ENCODE results near the gene MSI1.

Gene MSI1

DNA sequence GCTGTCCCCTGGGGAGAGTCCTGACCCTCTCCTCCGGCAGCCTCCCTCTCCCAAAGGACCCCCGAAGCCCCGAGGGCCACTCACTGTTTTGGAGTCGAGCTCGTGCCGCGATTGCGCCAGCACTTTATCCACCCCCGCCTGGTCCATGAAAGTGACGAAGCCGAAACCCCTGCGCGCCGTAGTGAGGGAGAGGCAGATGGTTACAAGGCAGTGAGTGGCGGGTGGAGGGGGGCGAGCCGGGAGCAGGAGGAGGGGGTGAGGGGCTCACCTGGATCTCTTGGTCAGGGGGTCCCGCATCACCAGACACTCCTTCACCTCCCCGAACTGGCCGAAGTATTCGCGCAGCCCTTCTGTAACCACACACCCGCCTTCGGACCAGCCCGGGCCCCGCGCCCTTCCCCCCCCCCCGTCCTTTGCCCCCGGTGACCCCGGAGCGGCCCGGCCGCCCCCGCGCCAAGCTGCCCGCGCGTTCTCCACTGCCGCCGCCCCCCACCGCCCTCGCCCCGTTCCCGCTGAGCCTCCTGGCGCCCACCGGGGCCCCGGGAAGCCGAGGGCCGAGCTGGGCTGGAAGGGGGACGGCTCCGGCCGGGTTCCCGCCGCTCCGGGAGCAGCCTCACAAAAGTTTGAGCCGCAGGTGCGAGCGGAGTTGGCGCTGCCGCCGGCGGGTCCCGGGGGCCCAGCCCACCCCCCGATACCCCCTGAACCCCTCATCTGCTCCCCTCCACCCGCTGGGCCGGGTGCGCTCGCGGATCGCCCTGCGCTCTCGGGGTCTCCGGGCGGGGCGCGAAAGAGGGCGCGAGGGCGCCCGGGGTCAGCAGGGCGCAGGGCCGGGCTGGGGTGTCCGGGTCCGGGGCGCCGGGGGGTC is 808 bp downstream of the MSI1 start:
- Mint-ChIP-seq H3K9me3 (no peaks in the 10 kb centered on the region), H3K36me3 (ENCODE audit: low read depth) (no peaks in the 10 kb centered on the region), H3K27ac (no peak overlapping the region), H3K4me3 (peak overlapping the region; percentile 45), H3K4me1 (peaks cover 17% of the 10 kb centered on the region), H3K27me3 (peaks cover 81% of the 10 kb centered on the region)
- peak; percentile 55 for ATAC-seq
- peak; percentile 41 for DNase-seq

DNA sequence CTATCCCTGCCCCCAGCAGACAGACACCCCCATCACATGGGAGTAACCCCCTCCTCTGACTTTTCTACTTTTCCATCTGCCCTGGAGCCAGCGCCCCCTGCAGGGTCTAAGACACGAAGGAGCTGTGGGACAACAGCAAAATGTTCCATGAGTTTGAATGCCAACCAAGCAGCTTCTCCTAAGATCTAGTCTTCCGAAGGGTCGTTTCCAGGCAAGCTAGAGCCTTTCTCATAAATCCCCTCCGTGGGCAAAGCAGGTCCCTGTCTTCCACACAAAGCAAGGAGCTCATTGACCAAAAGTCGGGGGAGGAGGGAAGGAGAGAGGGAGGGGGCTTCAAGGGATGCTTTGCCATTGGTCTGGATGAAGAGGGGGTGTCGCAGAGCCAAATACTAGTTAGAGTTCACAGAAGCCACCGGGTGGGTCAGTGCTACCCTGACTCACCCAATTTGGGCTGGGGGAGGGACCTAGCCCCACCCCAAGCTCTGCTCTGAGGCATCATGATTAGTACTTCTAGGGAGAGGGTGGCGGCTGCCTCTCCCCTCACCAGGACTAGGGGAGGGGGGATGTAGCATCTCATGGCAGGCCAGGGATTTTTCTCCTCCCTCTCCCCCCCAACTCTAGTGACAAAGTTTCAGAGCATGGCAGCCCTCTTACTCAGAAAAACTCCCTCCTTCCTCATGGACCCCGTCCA is 1.6 kb downstream of the MSI1 start:
- no peak overlapping the region for H3K27ac Mint-ChIP-seq
- no peaks in the 10 kb centered on the region for H3K36me3 Mint-ChIP-seq (ENCODE audit: low read depth)
- H3K27me3 Mint-ChIP-seq = peaks cover 79% of the 10 kb centered on the region
- ATAC-seq = no peak
- no peak for DNase-seq
- H3K4me3 Mint-ChIP-seq = peak overlapping the region; percentile 45
- peaks cover 17% of the 10 kb centered on the region for H3K4me1 Mint-ChIP-seq
- H3K9me3 Mint-ChIP-seq = no peaks in the 10 kb centered on the region

DNA sequence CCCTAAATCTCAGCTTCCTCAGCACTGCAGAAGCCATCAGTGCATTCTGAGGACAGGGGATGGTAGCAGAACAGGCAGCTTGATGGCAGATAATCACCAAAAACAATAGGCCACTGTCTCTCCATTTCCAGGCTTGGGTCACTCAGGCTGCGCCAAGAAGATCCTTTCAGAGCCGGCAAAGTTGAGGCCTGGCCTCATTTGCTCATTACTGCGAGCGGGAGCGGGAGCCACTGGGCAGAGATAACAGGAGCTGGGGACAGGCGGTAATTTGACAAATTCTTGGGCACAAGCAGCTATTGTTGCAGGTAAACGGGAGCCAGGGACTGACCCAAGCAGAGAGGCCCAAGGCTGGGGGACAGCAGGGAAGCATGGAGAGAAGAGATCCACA is 2.1 kb downstream of the MSI1 start:
- no peak for ATAC-seq
- Mint-ChIP-seq H3K4me1 (peaks cover 20% of the 10 kb centered on the region), H3K36me3 (ENCODE audit: low read depth) (no peaks in the 10 kb centered on the region), H3K4me3 (no peak overlapping the region), H3K27me3 (peaks cover 80% of the 10 kb centered on the region), H3K9me3 (no peaks in the 10 kb centered on the region), H3K27ac (no peak overlapping the region)
- DNase-seq = no peak

DNA sequence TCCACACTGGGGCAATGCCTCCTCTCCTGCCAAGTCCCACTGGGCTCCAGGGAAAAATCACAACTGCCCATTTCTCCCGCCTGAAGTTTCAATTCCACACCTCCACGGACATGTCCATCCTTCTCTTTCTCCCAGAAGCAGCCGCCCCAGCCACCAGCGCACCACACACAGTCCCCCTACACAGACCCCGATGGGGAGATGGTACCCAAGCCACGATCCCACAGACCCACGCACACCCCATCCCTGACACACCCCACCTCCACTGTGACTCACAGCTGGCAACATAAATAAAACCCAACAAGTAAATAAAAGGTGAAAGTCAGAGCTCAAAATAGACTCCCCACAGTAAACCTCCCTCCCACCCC is 2.6 kb downstream of the MSI1 start:
- Mint-ChIP-seq H3K36me3 (ENCODE audit: low read depth) (no peaks in the 10 kb centered on the region), H3K4me1 (peaks cover 20% of the 10 kb centered on the region), H3K9me3 (no peaks in the 10 kb centered on the region), H3K27ac (no peak overlapping the region), H3K27me3 (peaks cover 75% of the 10 kb centered on the region), H3K4me3 (no peak overlapping the region)
- DNase-seq = no peak
- ATAC-seq = no peak

DNA sequence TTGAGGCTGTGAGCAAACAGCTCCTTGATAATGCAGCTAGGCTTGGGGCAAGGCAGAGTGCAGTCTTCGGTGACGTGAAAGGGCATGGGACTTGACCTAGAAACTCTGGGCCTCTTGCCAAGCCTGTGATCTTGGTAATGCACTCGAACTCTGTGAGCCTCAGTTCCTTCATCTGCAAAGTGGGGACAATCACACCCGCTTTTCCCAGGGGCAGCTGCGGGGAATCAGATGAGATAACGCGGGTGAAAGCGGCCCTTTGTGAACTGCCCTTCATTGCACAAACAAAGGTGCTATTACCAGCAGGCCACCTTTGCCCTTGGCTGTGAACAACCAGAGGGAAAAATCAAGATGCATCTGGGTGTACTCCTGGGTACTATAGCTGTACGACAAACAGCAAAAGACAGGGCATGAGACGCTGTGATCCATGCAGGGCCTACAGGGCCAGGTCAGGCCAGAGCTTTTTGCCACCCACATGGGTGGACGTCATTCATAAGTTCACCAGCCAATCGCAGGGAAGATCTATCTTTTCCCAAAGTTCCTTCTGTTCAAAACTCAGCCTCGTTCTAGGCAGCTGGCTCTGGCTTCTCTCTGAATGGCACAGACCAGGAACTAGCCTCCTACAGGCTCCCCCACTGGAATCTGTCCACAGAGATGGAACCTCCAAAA is 3.2 kb downstream of the MSI1 start:
- Mint-ChIP-seq H3K9me3 (no peaks in the 10 kb centered on the region), H3K36me3 (ENCODE audit: low read depth) (no peaks in the 10 kb centered on the region), H3K27ac (no peak overlapping the region), H3K4me1 (peaks cover 20% of the 10 kb centered on the region), H3K27me3 (peaks cover 74% of the 10 kb centered on the region), H3K4me3 (no peak overlapping the region)
- DNase-seq (no peak), ATAC-seq (no peak)

DNA sequence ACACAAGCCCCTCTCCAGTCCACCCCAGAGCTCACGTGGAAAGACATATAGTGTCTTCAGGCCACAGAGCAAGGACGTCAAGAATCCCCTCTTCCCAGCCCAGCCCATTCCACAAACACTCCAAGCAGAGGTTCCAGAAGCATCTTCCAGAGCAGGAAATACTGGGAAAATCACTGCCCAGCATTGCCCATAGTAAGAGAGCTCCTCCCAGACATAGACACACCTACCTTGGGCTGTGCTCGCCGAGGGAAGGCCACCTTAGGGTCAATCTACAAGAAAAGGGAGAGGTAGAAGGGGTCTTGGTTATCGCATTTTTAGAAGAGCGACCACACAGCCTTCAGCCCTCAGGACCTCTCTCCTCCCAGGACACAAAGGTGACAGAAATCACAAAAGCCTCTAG is 4.5 kb downstream of the MSI1 start:
- no peak overlapping the region for H3K4me3 Mint-ChIP-seq
- DNase-seq (no peak), ATAC-seq (no peak)
- H3K4me1 Mint-ChIP-seq = peaks cover 12% of the 10 kb centered on the region
- H3K27me3 Mint-ChIP-seq = peaks cover 68% of the 10 kb centered on the region
- H3K9me3 Mint-ChIP-seq = no peaks in the 10 kb centered on the region
- no peaks in the 10 kb centered on the region for H3K36me3 Mint-ChIP-seq (ENCODE audit: low read depth)
- H3K27ac Mint-ChIP-seq = peak overlapping the region; percentile 14

DNA sequence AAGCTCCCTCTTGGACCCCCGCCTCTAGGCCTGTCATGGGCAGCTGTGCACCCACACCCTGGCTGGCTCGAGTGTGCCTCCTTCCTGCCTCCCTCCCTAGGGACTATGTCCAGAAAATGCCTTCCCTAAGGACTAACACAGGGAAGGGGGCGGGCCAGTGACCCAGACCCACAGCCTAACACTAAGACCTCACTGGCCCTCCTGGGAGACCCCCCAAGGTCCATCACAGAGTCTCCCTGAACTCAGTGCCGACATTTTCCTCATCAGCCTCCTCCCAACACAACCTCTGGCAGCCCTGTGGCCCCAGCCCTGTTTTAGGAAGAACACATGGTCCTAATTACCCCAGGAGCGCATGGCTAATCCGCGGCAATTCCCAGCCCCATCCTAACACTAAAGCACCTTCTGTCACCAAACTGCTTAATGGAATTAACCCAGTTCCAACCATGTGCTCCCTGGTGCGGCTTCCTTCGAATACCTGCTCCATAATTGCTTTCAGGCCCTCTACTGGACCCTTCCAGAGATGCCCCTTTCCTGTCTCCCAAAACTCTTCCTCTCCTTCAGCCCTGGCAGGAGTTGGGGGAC is 5.6 kb downstream of the MSI1 start:
- no peak for DNase-seq

DNA sequence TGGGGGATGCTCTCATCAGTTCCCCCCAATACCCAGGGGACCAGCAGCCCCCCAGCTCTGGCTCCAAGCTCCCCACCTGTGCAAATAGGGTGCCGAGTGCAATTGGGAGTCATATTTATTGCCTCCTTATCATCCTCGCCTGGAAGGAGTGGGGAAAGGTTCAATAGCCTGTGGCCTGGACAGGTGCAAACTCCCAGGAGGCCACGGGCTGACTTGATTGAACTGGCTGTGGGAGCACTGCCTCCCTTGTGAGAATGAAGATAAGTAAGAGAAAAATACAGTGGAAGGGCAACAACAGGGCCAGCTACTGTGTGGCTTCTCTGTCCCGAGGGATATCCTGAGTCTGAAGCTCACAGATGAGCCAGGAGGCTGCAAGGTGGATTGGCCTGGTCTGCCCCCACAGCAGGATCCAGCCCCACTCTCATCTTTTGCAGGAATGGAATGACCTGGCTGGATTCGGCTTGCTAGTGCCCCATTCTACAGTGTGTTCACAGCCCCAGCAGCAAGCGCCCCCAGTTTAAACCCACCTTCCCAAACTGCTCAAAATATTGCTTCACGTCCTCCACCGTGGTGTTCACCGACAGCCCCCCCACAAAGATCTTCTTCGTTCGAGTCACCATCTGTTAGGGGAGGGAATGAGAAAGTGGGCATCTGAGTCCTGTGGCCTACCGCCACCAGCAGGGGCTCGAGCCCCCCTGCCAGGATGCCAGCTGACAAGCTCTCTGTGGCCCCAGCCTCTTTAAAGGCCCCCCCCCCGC is 6.3 kb downstream of the MSI1 start:
- H3K4me3 Mint-ChIP-seq = no peak overlapping the region
- H3K36me3 Mint-ChIP-seq (ENCODE audit: low read depth) = no peaks in the 10 kb centered on the region
- peaks cover 9% of the 10 kb centered on the region for H3K4me1 Mint-ChIP-seq
- H3K9me3 Mint-ChIP-seq = no peaks in the 10 kb centered on the region
- H3K27me3 Mint-ChIP-seq = peaks cover 72% of the 10 kb centered on the region
- no peak overlapping the region for H3K27ac Mint-ChIP-seq
- DNase-seq (no peak), ATAC-seq (no peak)

More for the DNA sequence above, 5.6 kb downstream of the MSI1 start:
- no peak overlapping the region for H3K27ac Mint-ChIP-seq
- H3K4me3 Mint-ChIP-seq = no peak overlapping the region
- peaks cover 11% of the 10 kb centered on the region for H3K4me1 Mint-ChIP-seq
- no peak for ATAC-seq
- H3K27me3 Mint-ChIP-seq = peaks cover 71% of the 10 kb centered on the region
- no peaks in the 10 kb centered on the region for H3K9me3 Mint-ChIP-seq
- no peaks in the 10 kb centered on the region for H3K36me3 Mint-ChIP-seq (ENCODE audit: low read depth)

DNA sequence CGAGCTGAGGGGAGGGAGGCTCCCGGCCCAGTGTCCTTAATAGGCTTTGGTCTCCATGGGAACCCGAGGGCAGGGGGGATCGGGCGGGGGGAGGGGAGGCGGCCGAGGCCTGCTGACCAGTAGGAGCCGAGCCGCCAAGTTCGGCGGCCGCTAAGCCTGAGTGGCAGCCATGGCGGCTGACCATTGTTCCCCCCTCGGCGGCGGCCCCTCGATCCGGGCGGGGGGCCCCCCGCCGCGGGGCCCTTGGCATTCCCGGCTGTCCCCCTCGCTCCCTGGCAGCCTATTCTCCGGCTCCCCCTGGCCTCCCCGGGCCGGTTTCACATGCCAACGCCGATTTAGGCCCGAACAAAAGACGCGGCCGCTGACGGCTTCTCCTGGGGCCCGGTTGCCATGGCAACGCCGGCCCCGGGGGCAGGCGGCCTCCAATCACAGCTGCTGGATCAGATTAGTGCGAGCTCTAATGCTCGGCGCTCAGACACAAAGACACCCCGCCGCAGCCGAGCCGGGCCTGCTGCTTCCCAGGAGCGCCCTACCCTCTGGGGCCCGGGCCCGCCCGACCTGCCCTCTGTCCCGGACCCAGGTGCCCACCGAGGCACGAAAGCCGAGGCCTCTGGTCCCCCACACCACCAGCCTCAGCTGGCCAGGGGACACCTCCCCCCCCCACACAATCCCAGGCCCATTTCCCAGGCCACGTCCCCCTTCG is 7.3 kb downstream of the MSI1 start:
- Mint-ChIP-seq H3K4me3 (no peak overlapping the region), H3K27ac (no peak overlapping the region), H3K36me3 (ENCODE audit: low read depth) (no peaks in the 10 kb centered on the region), H3K4me1 (peaks cover 7% of the 10 kb centered on the region), H3K9me3 (no peaks in the 10 kb centered on the region), H3K27me3 (peaks cover 65% of the 10 kb centered on the region)
- ATAC-seq (peak; percentile 42), DNase-seq (peak; percentile 24)

DNA sequence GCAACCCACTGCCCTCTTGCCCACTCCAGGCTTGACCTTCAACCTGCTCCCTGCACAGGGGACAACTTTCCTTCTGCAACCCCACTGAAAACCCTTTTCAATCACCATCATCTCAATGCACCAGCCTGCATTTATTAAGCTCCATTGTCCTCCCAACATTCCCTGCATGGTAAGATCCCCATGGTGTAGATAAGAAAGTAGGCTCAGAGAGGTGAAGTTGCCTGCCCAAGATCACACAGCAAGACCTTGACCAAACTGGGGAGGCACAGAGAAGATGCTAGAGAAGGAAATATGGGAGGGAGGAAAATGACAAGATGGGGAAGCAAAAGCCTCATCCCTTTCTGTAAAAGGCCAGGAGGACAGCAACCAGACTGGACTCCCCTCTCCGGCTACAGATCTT is 9.8 kb downstream of the MSI1 start:
- Mint-ChIP-seq H3K36me3 (ENCODE audit: low read depth) (no peaks in the 10 kb centered on the region), H3K9me3 (no peaks in the 10 kb centered on the region), H3K27ac (no peak overlapping the region), H3K27me3 (peaks cover 48% of the 10 kb centered on the region), H3K4me1 (peaks cover 7% of the 10 kb centered on the region), H3K4me3 (no peak overlapping the region)
- DNase-seq (no peak), ATAC-seq (no peak)

DNA sequence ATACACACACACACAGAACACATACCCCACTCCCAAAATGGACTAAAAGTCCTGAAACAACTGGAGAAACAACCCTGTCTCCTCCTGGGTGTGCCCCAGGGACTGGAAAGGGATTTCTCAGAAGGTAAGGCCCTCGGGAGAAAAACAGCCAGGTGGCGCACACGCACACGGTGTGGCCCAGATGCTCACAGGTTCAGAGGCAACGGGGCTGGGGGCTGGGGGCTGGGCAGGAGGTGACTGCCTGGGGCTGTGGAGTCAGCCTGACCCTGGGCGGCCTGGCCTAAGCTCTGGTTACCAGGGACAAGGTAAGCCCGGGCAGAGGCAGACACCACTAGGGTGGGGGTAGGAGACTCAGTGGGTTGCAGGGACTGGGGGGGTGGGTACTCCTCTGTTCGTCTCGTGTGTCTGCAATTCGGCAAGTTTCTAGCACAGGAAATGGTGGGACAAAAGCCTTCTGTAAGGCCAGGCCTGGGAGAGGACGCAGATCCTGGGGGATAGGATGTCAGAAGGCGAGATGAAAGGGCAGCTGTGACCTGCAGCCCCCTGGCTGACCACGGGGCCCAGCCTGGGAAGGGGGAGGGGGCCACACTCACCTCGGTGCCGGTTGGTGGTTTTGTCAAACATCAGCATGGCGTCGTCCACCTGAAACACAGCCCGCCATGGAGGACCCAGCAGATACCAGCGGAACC is 10.4 kb downstream of the MSI1 start:
- Mint-ChIP-seq H3K27me3 (peaks cover 45% of the 10 kb centered on the region), H3K4me1 (peaks cover 7% of the 10 kb centered on the region), H3K36me3 (ENCODE audit: low read depth) (no peaks in the 10 kb centered on the region), H3K4me3 (no peak overlapping the region), H3K27ac (no peak overlapping the region), H3K9me3 (no peaks in the 10 kb centered on the region)
- ATAC-seq (no peak), DNase-seq (no peak)

DNA sequence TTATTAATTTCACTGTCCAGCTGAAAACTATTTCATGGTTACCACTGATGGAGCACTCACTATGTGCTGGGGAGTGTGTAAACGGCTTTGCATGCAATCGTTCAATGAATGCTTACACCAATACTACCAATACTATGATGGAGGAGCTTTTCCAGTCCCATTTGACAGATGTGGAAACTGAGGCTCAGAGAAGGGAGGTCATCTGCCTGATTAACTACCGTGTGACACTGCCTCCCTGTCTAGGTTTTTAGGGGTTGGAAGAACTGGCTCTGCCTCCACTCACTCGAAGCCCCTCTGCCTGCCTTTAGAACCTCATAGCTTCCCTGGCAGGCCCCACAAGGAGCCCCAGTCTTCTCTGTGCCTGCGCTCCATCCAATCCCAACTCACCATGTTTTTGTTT is 11.9 kb downstream of the MSI1 start:
- no peak overlapping the region for H3K27ac Mint-ChIP-seq
- no peak for ATAC-seq
- H3K9me3 Mint-ChIP-seq = no peaks in the 10 kb centered on the region
- H3K27me3 Mint-ChIP-seq = peaks cover 32% of the 10 kb centered on the region
- H3K4me1 Mint-ChIP-seq = peaks cover 6% of the 10 kb centered on the region
- no peak for DNase-seq
- no peak overlapping the region for H3K4me3 Mint-ChIP-seq
- no peaks in the 10 kb centered on the region for H3K36me3 Mint-ChIP-seq (ENCODE audit: low read depth)

DNA sequence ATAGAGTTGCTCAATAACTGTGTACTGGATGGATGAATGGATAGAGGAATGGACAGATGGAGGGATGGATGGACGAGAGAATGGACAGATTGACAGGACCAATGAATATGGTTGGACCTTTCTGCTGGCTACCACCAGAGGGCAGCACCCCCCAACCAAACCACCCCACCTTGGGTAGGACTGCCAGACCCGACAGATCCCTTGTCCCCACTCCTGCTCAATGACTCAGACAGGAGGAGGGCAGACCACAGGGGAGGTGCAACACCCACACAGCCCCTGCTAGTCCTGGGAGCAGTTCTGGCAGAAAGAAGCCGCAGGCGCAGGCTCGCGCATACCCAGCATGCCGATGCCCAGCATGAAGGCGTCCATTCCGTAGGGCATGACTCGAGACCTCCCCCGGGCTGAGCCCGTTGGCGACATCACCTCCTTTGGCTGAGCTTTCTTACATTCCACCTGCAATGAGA is 12.4 kb downstream of the MSI1 start:
- peak; percentile 83 for DNase-seq
- Mint-ChIP-seq H3K4me1 (peaks cover 4% of the 10 kb centered on the region), H3K36me3 (ENCODE audit: low read depth) (no peaks in the 10 kb centered on the region), H3K9me3 (no peaks in the 10 kb centered on the region), H3K27ac (no peak overlapping the region), H3K4me3 (no peak overlapping the region), H3K27me3 (peaks cover 30% of the 10 kb centered on the region)
- ATAC-seq = peak; percentile 96
